K562 (cell line): ENCODE results near the gene SLC22A6. TPM values are rescaled to one million over a fixed set of nuclear protein-coding genes. Genes with fewer than 3 reads are reported as not detected.

ENCODE experiments used
- ATAC-seq: fragments of 200-7000 bp; cut with Tn5 transposase; 3 replicates; pipeline ENCODE4 v1.9.1; 2020; ENCODE audit warnings: moderate library complexity
- BruUV-seq: library from RNA; stranded (reverse); fragments of 400-500 nt; replicated peaks from 2 replicates; lab custom pipeline; 2021; lab: Mats Ljungman, UMichigan
- CTCF ChIA-PET: fragments of 300-600 bp; formaldehyde crosslinking; extraction: SDS; loops from one replicate; lab custom pipeline; 2021; ENCODE audit warnings: low intra/inter-chr PET ratio; lab: Yijun Ruan, JAX
- POLR2A ChIA-PET: fragments of 300-600, 350-650 bp; sonication (Branson Sonifier 250); formaldehyde crosslinking; extraction: SDS; loops from one replicate; lab custom pipeline; 2021; ENCODE audit warnings: antibody characterized with exemption, inconsistent platforms; lab: Yijun Ruan, JAX
- DNase-seq, 4 experiments: peaks; one replicate each; pipeline versions ENCODE4 v3.0.0 to v3.0.0-alpha.2; 2011 to 2018; ENCODE audit warnings: low spot score in 3 of 4, mixed read lengths in 3 of 4; ENCODE audit errors: extremely low read depth in 1 of 4
- FAIRE-seq: peaks from 2 replicates; lab custom pipeline; 2011; peaks lifted over from hg19 to GRCh38; lab: Jason Lieb, UNC
- H2AFZ ChIP-seq: 2 replicates; pipeline ENCODE4 v1.6.0; 2011; ENCODE audit warnings: low read depth, low read length, control low read depth, inconsistent platforms
- H3K27ac ChIP-seq: fragments of 200-600 bp; 3 replicates; pipeline ENCODE4 v1.8.0; 2011; ENCODE audit warnings: low read depth, mild to moderate bottlenecking, control low read depth, inconsistent platforms, low read length, moderate library complexity, mixed read lengths; ENCODE audit errors: extremely low read depth
- H3K27me3 ChIP-seq, 2 experiments: fragments of 300-600 bp in 1 of 2; 2 replicates in 1 of 2; 3 replicates in 1 of 2; pipeline versions ENCODE4 v1.6.0 to v1.8.0; 2011; ENCODE audit warnings: inconsistent platforms in 2 of 2, low read length in 2 of 2, mild to moderate bottlenecking in 1 of 2, mixed read lengths in 1 of 2, moderate library complexity in 1 of 2; ENCODE audit not compliant: control insufficient read depth in 2 of 2, insufficient read depth in 2 of 2
- H3K36me3 ChIP-seq: fragments of 300-600 bp; 3 replicates; pipeline ENCODE4 v1.8.0; 2011; ENCODE audit warnings: mild to moderate bottlenecking, low read length, inconsistent platforms; ENCODE audit not compliant: control insufficient read depth, insufficient read depth
- H3K4me1 ChIP-seq, 2 experiments: fragments of 200-600 bp in 1 of 2; replicated peaks in 1 of 2; 2 replicates in 1 of 2; 3 replicates in 1 of 2; pipeline versions ENCODE4 v1.5.1 to v1.8.0; 2011; ENCODE audit warnings: inconsistent platforms in 2 of 2, low read length in 2 of 2, mild to moderate bottlenecking in 1 of 2, mixed read lengths in 1 of 2, moderate library complexity in 1 of 2; ENCODE audit not compliant: control insufficient read depth in 2 of 2, insufficient read depth in 2 of 2
- H3K4me2 ChIP-seq: 2 replicates; pipeline ENCODE4 v1.6.1; 2011; ENCODE audit warnings: low read length, control low read depth, inconsistent platforms, mixed read lengths; ENCODE audit not compliant: insufficient read depth
- H3K4me3 ChIP-seq: fragments of 200-600 bp; sonication (generic), shearing (Covaris generic); 2 replicates; pipeline ENCODE4 v1.5.1; 2016; ENCODE audit warnings: control low read depth, inconsistent platforms
- H3K79me2 ChIP-seq: fragments of 200-600 bp; 3 replicates; pipeline ENCODE4 v1.8.0; 2011; ENCODE audit warnings: low read length, inconsistent platforms; ENCODE audit not compliant: control insufficient read depth, insufficient read depth
- H3K9ac ChIP-seq, 2 experiments: 2 replicates each; pipeline versions ENCODE4 v1.6.0 to v1.6.1; 2011; ENCODE audit warnings: low read depth in 2 of 2, low read length in 2 of 2, control low read depth in 1 of 2, inconsistent platforms in 1 of 2, mild to moderate bottlenecking in 1 of 2, mixed read lengths in 1 of 2; ENCODE audit not compliant: insufficient read depth in 1 of 2
- H3K9me1 ChIP-seq: one replicate; pipeline ENCODE4 v1.6.0; 2011; ENCODE audit warnings: inconsistent platforms, mild to moderate bottlenecking, low read length, moderate library complexity; ENCODE audit not compliant: control insufficient read depth, insufficient read depth
- H3K9me3 ChIP-seq: replicated peaks from 2 replicates; pipeline ENCODE4 v1.5.1; 2011; ENCODE audit warnings: low read depth, low read length, inconsistent platforms; ENCODE audit not compliant: control insufficient read depth, insufficient read depth
- H4K20me1 ChIP-seq: replicated peaks from 2 replicates; pipeline ENCODE4 v1.6.1; 2011; ENCODE audit warnings: low read length, inconsistent platforms, mixed read lengths; ENCODE audit not compliant: control insufficient read depth, insufficient read depth
- DIDO1 ChIP-seq: fragments of 450-650 bp; IDR thresholded peaks from 2 replicates; pipeline ENCODE4 v1.6.1; 2016; ENCODE audit warnings: low read depth, missing biosample characterization, missing genetic modification characterization
- MYC ChIP-seq, 2 experiments: fragments of 250-450 bp in 1 of 2; sonication (Bioruptor Pico) in 1 of 2; IDR thresholded peaks; 2 replicates each; pipeline versions ENCODE4 v1.5.1 to v1.6.1; 2012 to 2021; ENCODE audit warnings: low read depth in 2 of 2, borderline replicate concordance in 1 of 2, improper control_type of control experiment in 1 of 2, low read length in 1 of 2, mild to moderate bottlenecking in 1 of 2, moderate library complexity in 1 of 2
- NFIC ChIP-seq: fragments of 450-650 bp; IDR thresholded peaks from 2 replicates; pipeline ENCODE4 v1.6.1; 2017; ENCODE audit warnings: mild to moderate bottlenecking, inconsistent platforms
- POLR2A ChIP-seq: fragments of 450-650 bp; conservative IDR thresholded peaks from 2 replicates; pipeline ENCODE4 v1.6.1; 2016
- SNIP1 ChIP-seq: fragments of 450-650 bp; IDR thresholded peaks from 2 replicates; pipeline ENCODE4 v1.7.1; 2017; ENCODE audit warnings: low read depth, mild to moderate bottlenecking
- ZBED1 ChIP-seq: IDR thresholded peaks from 2 replicates; pipeline ENCODE4 v1.6.1; 2014
- ZC3H8 ChIP-seq: fragments of 450-650 bp; IDR thresholded peaks from 2 replicates; pipeline ENCODE4 v1.6.1; 2017
- ZNF436 ChIP-seq: fragments of 250-450, 450-650 bp; sonication (Bioruptor Pico); formaldehyde crosslinking; IDR thresholded peaks from 2 replicates; pipeline ENCODE4 v1.7.0; 2020; ENCODE audit warnings: mild to moderate bottlenecking
- ZNF57 ChIP-seq: fragments of 450-650 bp; formaldehyde crosslinking; IDR thresholded peaks from 2 replicates; pipeline ENCODE4 v1.4.0; 2020; ENCODE audit warnings: mild to moderate bottlenecking, moderate library complexity
- WGBS: fragments of 100-300 bp; shearing (Covaris generic); methylation state at CpG from one replicate; pipeline ENCODE4 v1.1.6; 2016; ENCODE audit warnings: low coverage, mixed read lengths; ENCODE audit not compliant: insufficient coverage; ENCODE audit errors: missing lambda C conversion rate; 5-methylcytosine and 5-hydroxymethylcytosine counted together
- in situ Hi-C: fragments of 300-500 bp; cut with MboI; formaldehyde crosslinking; loops from 4 replicates; pipeline ENCODE4 v1.15.0; 2018; ENCODE audit warnings: inconsistent platforms, mixed read lengths
- intact Hi-C: fragments of 100-400 bp; cut with micrococcal nuclease; formaldehyde crosslinking; loops from 2 replicates; pipeline ENCODE4 v1.14.2; 2022
- polyA plus RNA-seq, 8 experiments: library from polyadenylated mRNA; depleted of rRNA in 4 of 8; stranded (reverse) in 5 of 8; unstranded in 3 of 8; fragments of >200 nt; fragmentation: Nextera tagmentation in 2 of 8; fragmentation: Illumina TruSeq in 1 of 8; extraction: Ambion mirVana in 2 of 8; extraction: Trizol in 1 of 8; gene quantifications; 2 replicates each; pipeline versions ENCODE4 v1.2.1 to v1.2.3, GENCODE V29; 2011 to 2014; ENCODE audit warnings: inconsistent platforms in 1 of 8, missing spikeins in 1 of 8
- total RNA-seq, 7 experiments: library from RNA; depleted of rRNA in 6 of 7; stranded (reverse); fragments of >200 nt in 6 of 7; fragmentation: Illumina TruSeq in 2 of 7; extraction: Trizol in 2 of 7; gene quantifications; 2 replicates each; pipeline versions ENCODE4 v1.2.1 to v1.2.3, GENCODE V29; 2011 to 2021; ENCODE audit warnings: low replicate concordance in 1 of 7
- TF ChIP-seq, protein P1 (sequence below), 3 experiments: fragments of 200-800 bp in 1 of 3; sonication (Bioruptor generic) in 1 of 3; sonication (generic) in 1 of 3; formaldehyde crosslinking in 1 of 3; IDR thresholded peaks; 2 replicates each; pipeline versions ENCODE4 v1.6.1 to v1.8.0; 2016 to 2022; ENCODE audit warnings: mild to moderate bottlenecking in 2 of 3, missing compliant biosample characterization in 2 of 3, missing genetic modification characterization in 2 of 3, missing genetic modification reagents in 1 of 3
- TF ChIP-seq, protein P2 (sequence below): fragments of 250-450 bp; sonication (Bioruptor Pico); IDR thresholded peaks from 2 replicates; pipeline ENCODE4 v1.5.0; 2021
- TF ChIP-seq, protein P3 (sequence below): sonication (generic); formaldehyde crosslinking; IDR thresholded peaks from 2 replicates; pipeline ENCODE4 v1.8.1; 2023; ENCODE audit warnings: mild to moderate bottlenecking, missing genetic modification reagents
- TF ChIP-seq, protein P4 (sequence below), 3 experiments: IDR thresholded peaks in 2 of 3; conservative IDR thresholded peaks in 1 of 3; 2 replicates each; pipeline ENCODE4 v1.5.1; 2011 to 2012; ENCODE audit warnings: low read length in 3 of 3, mild to moderate bottlenecking in 3 of 3, control low read depth in 2 of 3, improper control_type of control experiment in 1 of 3, inconsistent platforms in 1 of 3, low read depth in 1 of 3, mixed read lengths in 1 of 3, moderate library complexity in 1 of 3; ENCODE audit not compliant: insufficient read depth in 2 of 3
- TF ChIP-seq, protein P5 (sequence below): IDR thresholded peaks from 2 replicates; pipeline ENCODE4 v1.6.1; 2012; ENCODE audit warnings: low read depth, low read length, improper control_type of control experiment, borderline replicate concordance

The SLC22A6 gene
- total and polyA plus RNA-seq, 9 of the 15 experiments (the other 6 are each of a cell fraction or from before 2014, with no cell fraction given): not detected

DNA sequence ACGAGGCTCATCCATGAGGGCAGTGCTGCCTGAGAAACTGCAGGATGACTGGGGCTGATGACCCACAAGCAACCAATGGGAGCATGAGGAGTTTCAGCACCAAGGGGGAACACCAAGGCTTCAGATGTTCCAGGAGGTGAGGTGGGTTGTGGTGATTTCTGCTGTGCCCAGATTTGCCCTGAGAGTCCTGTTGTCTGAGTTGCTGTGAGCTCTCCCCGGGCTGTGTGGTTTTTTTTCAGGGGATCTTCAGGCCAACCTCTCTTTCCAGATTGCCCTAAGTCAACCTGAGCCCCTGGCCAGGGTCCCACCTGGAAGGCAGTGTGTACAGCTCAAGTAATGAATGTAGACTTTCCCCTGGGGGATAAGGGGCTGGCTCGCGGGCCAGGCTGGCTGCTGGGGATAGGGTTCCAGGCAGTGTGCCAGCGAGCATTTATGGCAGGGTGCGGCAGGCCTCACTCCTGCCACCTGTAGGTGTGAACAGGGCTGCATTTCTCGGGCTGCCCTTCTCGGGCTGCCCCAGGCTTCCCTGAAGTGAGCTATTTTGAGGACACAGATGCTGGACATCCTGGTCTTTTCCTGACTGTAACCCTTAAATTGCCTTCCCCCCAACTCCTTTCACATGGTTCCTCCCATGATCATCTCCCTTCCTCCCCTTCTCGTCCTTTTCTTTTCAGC is 9.8 kb downstream of the SLC22A6 start:
- H3K27me3 ChIP-seq: peaks cover 5 to 32% of the 10 kb centered on the region in 2 experiments; a peak in 3 of 5 replicates
- 0% methylated on average over 9 of the region's 9 CpGs for WGBS
- BruUV-seq: no TSS peak
- intact Hi-C loops (loop anchor here (5.0 kb wide), 1 partner anchor 68 kb away; no protein-coding TSS in a partner anchor), in situ Hi-C loops (no loop called here)
- no peak overlapping the region for H3K4me3 ChIP-seq
- no peaks in the 10 kb centered on the region for H4K20me1 ChIP-seq
- CTCF ChIA-PET: interaction anchor here (0.6 kb wide), 1 partner anchor 56 kb away, joined by 3 read pairs; no protein-coding TSS in a partner anchor
- H3K36me3 ChIP-seq: no peaks in the 10 kb centered on the region
- H3K27ac ChIP-seq: no peak overlapping the region
- no peaks in the 10 kb centered on the region for H3K79me2 ChIP-seq
- H2AFZ ChIP-seq: no peak overlapping the region
- H3K9me3 ChIP-seq: no peaks in the 10 kb centered on the region
- DNase-seq: peak; percentile 41 to 54 (median 47)
- H3K4me2 ChIP-seq: no peak overlapping the region
- ATAC-seq: peak; percentile 92
- peaks cover 0 to 6% of the 10 kb centered on the region in 2 experiments; a peak in 1 of 5 replicates for H3K4me1 ChIP-seq
- POLR2A ChIA-PET: interaction anchor here (0.7 to 1.2 kb wide), 2 partner anchors 34 to 56 kb away, joined by 3 to 5 read pairs; no protein-coding TSS in a partner anchor
- no peak overlapping the region for H3K9ac ChIP-seq
- peaks cover 2% of the 10 kb centered on the region for H3K9me1 ChIP-seq
- FAIRE-seq: no peak
- TF ChIP-seq ZNF57: no peak
- TF ChIP-seq DIDO1 (tag): no peak
- no peak for TF ChIP-seq ZNF436 (CRISPR knock-in tag)
- TF ChIP-seq, protein P1, sequence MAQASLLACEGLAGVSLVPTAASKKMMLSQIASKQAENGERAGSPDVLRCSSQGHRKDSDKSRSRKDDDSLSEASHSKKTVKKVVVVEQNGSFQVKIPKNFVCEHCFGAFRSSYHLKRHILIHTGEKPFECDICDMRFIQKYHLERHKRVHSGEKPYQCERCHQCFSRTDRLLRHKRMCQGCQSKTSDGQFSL (CRISPR knock-in tag; IDR thresholded peaks at IDR 0.05): no peak
- TF ChIP-seq, protein P1 (tag; IDR thresholded peaks at IDR 0.05): no peak
- TF ChIP-seq POLR2A: no peak
- TF ChIP-seq ZBED1: no peak
- TF ChIP-seq NFIC: peak; percentile 77
- TF ChIP-seq ZC3H8: no peak
- TF ChIP-seq SNIP1: no peak
- TF ChIP-seq, protein P2, sequence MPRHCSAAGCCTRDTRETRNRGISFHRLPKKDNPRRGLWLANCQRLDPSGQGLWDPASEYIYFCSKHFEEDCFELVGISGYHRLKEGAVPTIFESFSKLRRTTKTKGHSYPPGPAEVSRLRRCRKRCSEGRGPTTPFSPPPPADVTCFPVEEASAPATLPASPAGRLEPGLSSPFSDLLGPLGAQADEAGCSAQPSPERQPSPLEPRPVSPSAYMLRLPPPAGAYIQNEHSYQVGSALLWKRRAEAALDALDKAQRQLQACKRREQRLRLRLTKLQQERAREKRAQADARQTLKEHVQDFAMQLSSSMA: no peak
- TF ChIP-seq, protein P3, sequence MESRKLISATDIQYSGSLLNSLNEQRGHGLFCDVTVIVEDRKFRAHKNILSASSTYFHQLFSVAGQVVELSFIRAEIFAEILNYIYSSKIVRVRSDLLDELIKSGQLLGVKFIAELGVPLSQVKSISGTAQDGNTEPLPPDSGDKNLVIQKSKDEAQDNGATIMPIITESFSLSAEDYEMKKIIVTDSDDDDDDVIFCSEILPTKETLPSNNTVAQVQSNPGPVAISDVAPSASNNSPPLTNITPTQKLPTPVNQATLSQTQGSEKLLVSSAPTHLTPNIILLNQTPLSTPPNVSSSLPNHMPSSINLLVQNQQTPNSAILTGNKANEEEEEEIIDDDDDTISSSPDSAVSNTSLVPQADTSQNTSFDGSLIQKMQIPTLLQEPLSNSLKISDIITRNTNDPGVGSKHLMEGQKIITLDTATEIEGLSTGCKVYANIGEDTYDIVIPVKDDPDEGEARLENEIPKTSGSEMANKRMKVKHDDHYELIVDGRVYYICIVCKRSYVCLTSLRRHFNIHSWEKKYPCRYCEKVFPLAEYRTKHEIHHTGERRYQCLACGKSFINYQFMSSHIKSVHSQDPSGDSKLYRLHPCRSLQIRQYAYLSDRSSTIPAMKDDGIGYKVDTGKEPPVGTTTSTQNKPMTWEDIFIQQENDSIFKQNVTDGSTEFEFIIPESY (CRISPR knock-in tag): no peak
- TF ChIP-seq, protein P4, sequence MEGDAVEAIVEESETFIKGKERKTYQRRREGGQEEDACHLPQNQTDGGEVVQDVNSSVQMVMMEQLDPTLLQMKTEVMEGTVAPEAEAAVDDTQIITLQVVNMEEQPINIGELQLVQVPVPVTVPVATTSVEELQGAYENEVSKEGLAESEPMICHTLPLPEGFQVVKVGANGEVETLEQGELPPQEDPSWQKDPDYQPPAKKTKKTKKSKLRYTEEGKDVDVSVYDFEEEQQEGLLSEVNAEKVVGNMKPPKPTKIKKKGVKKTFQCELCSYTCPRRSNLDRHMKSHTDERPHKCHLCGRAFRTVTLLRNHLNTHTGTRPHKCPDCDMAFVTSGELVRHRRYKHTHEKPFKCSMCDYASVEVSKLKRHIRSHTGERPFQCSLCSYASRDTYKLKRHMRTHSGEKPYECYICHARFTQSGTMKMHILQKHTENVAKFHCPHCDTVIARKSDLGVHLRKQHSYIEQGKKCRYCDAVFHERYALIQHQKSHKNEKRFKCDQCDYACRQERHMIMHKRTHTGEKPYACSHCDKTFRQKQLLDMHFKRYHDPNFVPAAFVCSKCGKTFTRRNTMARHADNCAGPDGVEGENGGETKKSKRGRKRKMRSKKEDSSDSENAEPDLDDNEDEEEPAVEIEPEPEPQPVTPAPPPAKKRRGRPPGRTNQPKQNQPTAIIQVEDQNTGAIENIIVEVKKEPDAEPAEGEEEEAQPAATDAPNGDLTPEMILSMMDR (IDR thresholded peaks at IDR 0.05 in 2 of 3, conservative IDR thresholded peaks at IDR 0.05 in 1 of 3; ENCODE audit: insufficient read depth in 2 of 3, low read depth in 1 of 3, low read length in 3 of 3): peak; percentile 55 to 60 (median 55); a peak in 5 of 6 replicates
- TF ChIP-seq, protein P5, sequence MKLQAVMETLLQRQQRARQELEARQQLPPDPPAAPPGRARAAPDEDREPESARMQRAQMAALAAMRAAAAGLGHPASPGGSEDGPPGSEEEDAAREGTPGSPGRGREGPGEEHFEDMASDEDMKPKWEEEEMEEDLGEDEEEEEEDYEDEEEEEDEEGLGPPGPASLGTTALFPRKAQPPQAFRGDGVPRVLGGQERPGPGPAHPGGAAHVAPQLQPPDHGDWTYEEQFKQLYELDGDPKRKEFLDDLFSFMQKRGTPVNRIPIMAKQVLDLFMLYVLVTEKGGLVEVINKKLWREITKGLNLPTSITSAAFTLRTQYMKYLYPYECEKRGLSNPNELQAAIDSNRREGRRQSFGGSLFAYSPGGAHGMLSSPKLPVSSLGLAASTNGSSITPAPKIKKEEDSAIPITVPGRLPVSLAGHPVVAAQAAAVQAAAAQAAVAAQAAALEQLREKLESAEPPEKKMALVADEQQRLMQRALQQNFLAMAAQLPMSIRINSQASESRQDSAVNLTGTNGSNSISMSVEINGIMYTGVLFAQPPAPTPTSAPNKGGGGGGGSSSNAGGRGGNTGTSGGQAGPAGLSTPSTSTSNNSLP: no peak
- TF ChIP-seq MYC (IDR thresholded peaks at IDR 0.05; ENCODE audit: low read depth, low read length): no peak
- no peak for TF ChIP-seq MYC (CRISPR knock-in tag; IDR thresholded peaks at IDR 0.05; ENCODE audit: borderline replicate concordance, low read depth)
